Large intestine (tissue), 12 donors: ENCODE results near the gene MAPK6. TPM values are rescaled to one million over a fixed set of nuclear protein-coding genes. Genes with fewer than 3 reads are reported as not detected.

Source experiments
- DNase-seq, 2 donors: peaks; one replicate each; pipeline versions ENCODE4 v3.0.0 to v3.0.0-alpha.2; 2013
- H3K27ac ChIP-seq: one replicate; pipeline ENCODE4 v1.5.1; 2013; ENCODE audit warnings: low read length
- H3K27me3 ChIP-seq: 2 replicates; pipeline ENCODE4 v1.6.1; 2013; ENCODE audit warnings: low read length; ENCODE audit not compliant: control insufficient read depth, insufficient read depth
- H3K36me3 ChIP-seq: 2 replicates; pipeline ENCODE4 v1.6.1; 2013; ENCODE audit warnings: low read length; ENCODE audit not compliant: control insufficient read depth, insufficient read depth
- H3K4me1 ChIP-seq: one replicate; pipeline ENCODE4 v1.6.1; 2013; ENCODE audit warnings: low read length; ENCODE audit not compliant: control insufficient read depth, insufficient read depth
- H3K4me3 ChIP-seq: one replicate; pipeline ENCODE4 v1.5.1; 2013; ENCODE audit warnings: low read length
- H3K9me3 ChIP-seq: one replicate; pipeline ENCODE4 v1.6.1; 2013; ENCODE audit warnings: mild to moderate bottlenecking, low read depth, low read length, moderate library complexity; ENCODE audit not compliant: control insufficient read depth
- WGBS: methylation state at CpG from one replicate; pipeline ENCODE4 v1.1.5; 2013; ENCODE audit warnings: low lambda C conversion rate; ENCODE audit not compliant: insufficient coverage; 5-methylcytosine and 5-hydroxymethylcytosine counted together
- long read RNA-seq, 11 donors: transcript quantifications; one replicate each; lab custom pipeline, GENCODE V29; 2026
- polyA plus RNA-seq: library from polyadenylated mRNA; unstranded; fragments of 120-200 nt; gene quantifications from one replicate; pipeline ENCODE4 v1.2.1, GENCODE V29; 2013

MAPK6 gene
- 42.1 TPM for polyA plus RNA-seq
- long read RNA-seq, donor 1, full-length matches to known transcripts, result 8 of 8 reads
- long read RNA-seq, donor 1, partial matches to known transcripts, result 0 of 8 reads
- long read RNA-seq, donor 1, other reads (novel, unspliced or antisense), result 0 of 8 reads
- long read RNA-seq, donor 2, full-length matches to known transcripts, result 11 of 18 reads
- long read RNA-seq, donor 2, partial matches to known transcripts, result 7 of 18 reads
- long read RNA-seq, donor 2, other reads (novel, unspliced or antisense), result 0 of 18 reads
- long read RNA-seq, donor 3, result 0 reads
- long read RNA-seq, donor 4, full-length matches to known transcripts, result 2 of 2 reads
- long read RNA-seq, donor 4, partial matches to known transcripts, result 0 of 2 reads
- long read RNA-seq, donor 4, other reads (novel, unspliced or antisense), result 0 of 2 reads
- long read RNA-seq, donor 5, full-length matches to known transcripts, result 4 of 4 reads
- long read RNA-seq, donor 5, partial matches to known transcripts, result 0 of 4 reads
- long read RNA-seq, donor 5, other reads (novel, unspliced or antisense), result 0 of 4 reads
- long read RNA-seq, donor 6, full-length matches to known transcripts, result 9 of 9 reads
- long read RNA-seq, donor 6, partial matches to known transcripts, result 0 of 9 reads
- long read RNA-seq, donor 6, other reads (novel, unspliced or antisense), result 0 of 9 reads
- long read RNA-seq, donor 7, full-length matches to known transcripts, result 1 of 1 reads
- long read RNA-seq, donor 7, partial matches to known transcripts, result 0 of 1 reads
- long read RNA-seq, donor 7, other reads (novel, unspliced or antisense), result 0 of 1 reads
- long read RNA-seq, donor 8, full-length matches to known transcripts, result 10 of 24 reads
- long read RNA-seq, donor 8, partial matches to known transcripts, result 14 of 24 reads
- long read RNA-seq, donor 8, other reads (novel, unspliced or antisense), result 0 of 24 reads
- long read RNA-seq, donor 9, full-length matches to known transcripts, result 11 of 22 reads
- long read RNA-seq, donor 9, partial matches to known transcripts, result 11 of 22 reads
- long read RNA-seq, donor 9, other reads (novel, unspliced or antisense), result 0 of 22 reads
- long read RNA-seq, donor 10, full-length matches to known transcripts, result 7 of 7 reads
- long read RNA-seq, donor 10, partial matches to known transcripts, result 0 of 7 reads
- long read RNA-seq, donor 10, other reads (novel, unspliced or antisense), result 0 of 7 reads
- long read RNA-seq, donor 11, full-length matches to known transcripts, result 7 of 7 reads
- long read RNA-seq, donor 11, partial matches to known transcripts, result 0 of 7 reads
- long read RNA-seq, donor 11, other reads (novel, unspliced or antisense), result 0 of 7 reads

DNA sequence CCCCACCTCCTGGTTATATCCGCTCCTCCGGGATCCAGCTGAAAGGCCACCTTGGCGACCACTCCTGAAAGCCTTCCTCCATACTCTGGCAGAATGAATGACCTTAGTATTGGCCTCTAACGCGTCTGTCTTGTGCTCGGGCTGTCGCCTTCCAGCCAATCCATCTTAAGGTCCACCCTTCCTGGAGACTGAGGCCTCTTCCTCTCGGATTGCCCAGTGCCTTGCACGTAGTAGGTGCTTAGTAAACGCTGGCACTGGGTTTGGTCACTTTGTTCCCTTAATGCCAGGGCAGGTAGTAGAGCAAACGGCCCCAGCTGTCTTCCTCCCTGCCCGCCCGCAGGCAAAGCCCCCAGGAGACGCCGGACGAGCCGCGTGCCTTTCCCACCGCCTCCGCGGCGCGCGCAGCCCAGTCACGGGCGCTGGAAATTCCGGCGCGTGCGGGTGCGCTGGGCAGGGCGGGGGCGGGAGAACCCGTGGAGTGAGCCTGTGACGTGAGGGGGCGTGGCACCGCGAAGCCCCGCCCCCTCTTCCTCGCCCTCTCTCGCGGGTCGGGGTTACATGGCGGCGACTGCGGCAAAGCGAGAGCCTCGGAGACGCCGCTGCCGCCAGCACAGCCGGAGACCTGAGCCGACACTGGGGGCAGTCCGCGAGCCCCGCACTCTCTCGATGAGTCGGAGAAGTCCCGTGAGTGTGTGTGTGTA lies at the start of gene MAPK6:
Gene MAPK6, plus strand, starts transcription at position 527 of the 701 bp plus-strand sequence. CDS start 27,242 bp downstream, outside the sequence.
- Histone ChIP-seq H3K9me3 (no peaks in the 10 kb centered on the region), H3K27me3 (no peaks in the 10 kb centered on the region), H3K27ac (peak within 1 kb of the TSS; percentile 77), H3K4me1 (peaks cover 8% of the 10 kb centered on the region), H3K36me3 (no peaks in the 10 kb centered on the region), H3K4me3 (peak within 1 kb of the TSS; percentile 68)
- 40% methylated on average over 1 of the region's 59 CpGs for WGBS
- peak; percentile 95 to 96 for DNase-seq

DNA sequence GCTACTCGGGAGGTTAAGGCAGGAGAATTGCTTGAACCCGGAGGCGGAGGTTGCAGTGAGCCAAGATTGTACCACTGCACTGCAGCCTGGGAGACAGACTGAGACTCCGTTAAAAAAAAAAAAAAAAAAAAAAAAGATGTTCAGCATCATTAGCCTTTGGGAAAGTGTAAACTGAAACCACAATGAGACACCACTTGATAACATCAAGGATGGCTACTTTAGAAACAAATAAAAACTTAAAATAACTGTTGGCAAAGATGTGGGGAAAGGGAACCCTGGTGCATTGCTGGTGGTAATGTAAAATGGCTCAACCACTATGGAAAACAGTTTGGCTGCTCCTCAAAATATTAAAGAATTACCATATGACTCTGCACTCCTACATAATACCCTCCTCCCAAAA lies 49.3 kb upstream of the MAPK6 start:
- no peak overlapping the region for H3K4me3 ChIP-seq
- no peak overlapping the region for H3K27ac ChIP-seq
- no CpG with 5 or more reads among the region's 4 CpGs for WGBS
- peaks cover 12% of the 10 kb centered on the region for H3K9me3 ChIP-seq
- peaks cover 7% of the 10 kb centered on the region for H3K4me1 ChIP-seq
- DNase-seq, result no peak
- H3K27me3 ChIP-seq, result no peaks in the 10 kb centered on the region
- H3K36me3 ChIP-seq, result peaks cover 6% of the 10 kb centered on the region

DNA sequence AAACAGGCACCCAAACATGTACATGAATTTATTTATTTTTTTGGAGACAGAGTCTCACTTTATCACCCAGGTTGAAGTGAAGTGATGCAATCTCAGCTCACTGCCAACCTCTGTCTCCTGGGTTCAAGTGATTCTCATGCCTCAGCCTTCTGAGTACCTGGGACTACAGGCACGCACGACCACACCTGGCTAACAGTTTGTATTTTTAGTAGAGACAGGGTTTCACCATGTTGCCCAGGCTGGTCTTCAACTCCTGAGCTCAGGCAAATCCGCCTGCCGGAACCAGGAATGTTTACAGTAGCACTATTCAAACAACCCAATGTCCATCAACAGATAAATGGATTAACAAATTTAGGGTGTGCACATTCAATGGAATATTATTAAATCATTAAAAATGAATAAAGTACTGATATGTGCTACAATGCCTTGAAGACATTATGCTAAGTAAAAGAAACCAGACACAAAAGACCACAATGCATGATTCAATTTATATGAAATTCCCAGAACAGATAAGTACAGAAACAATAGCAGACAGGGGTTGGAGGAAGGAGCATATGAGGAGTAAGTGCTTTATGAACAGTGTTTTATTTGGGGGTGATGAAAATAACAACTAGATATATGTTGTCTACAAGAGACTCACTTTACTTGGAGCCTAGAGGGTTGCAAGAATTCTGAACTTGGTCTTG lies 48.7 kb upstream of the MAPK6 start:
- no peak for DNase-seq
- no CpG with 5 or more reads among the region's 4 CpGs for WGBS
- H3K27me3 ChIP-seq, result no peaks in the 10 kb centered on the region
- H3K36me3 ChIP-seq, result peaks cover 6% of the 10 kb centered on the region
- no peak overlapping the region for H3K27ac ChIP-seq
- H3K4me1 ChIP-seq, result peaks cover 7% of the 10 kb centered on the region
- H3K9me3 ChIP-seq, result peaks cover 12% of the 10 kb centered on the region
- peak overlapping the region; percentile 90 for H3K4me3 ChIP-seq

DNA sequence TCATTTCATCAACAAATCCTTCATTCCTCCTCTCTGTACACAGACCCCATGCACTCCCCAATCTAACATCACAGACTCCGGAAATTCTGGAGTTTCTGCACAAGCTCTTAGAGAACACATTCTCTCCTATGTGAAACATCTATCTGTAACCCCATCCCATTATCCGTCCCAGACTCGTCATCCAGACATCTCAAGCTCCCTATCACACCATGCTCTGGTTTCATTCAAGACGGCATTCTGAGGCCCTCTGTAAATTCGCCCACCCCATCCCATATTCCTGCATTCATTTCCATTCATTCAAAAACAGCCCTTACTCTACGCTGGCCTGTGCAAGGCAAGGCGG lies 48.0 kb upstream of the MAPK6 start:
- Histone ChIP-seq H3K27me3 (no peaks in the 10 kb centered on the region), H3K36me3 (peaks cover 2% of the 10 kb centered on the region), H3K9me3 (peaks cover 12% of the 10 kb centered on the region), H3K4me3 (peak overlapping the region; percentile 90), H3K27ac (peak overlapping the region; percentile 84), H3K4me1 (peaks cover 7% of the 10 kb centered on the region)
- WGBS, result 0% methylated on average over 2 of the region's 7 CpGs
- no peak for DNase-seq

DNA sequence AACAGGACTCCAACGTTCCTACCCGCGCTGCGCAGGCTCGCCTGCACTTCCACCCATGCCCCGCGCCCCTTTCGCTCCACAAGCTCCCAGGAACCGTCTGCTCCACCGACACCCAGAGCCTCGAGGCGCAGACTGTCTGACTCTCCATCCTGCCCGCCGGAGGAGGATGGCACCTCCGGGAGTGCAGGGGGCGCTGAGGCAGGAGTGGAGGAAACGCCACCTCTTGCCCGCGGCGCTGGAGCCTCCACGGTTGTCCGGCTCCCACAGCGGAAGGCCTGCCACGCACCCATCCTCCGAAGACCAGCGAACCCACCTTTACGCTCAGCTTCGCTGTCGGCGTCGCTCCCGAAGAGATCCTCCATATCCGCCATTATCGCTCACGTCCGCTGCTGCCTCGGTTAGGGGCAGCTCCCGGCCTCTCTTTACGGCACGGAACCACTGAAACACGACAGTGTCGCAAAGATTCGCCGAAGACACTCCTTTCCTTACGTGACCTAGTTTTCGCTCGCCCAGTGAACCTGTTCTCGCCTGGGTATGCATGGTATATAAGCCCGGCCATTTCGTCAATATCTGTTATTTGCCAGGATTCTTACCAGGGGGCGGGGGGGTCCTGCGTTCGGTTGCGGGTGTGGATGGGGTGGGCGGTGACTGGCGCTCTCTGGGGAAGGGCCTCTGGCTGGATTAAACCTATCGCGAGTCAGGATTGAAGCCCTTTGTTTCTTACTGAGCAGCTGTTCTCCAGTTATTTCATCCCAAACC lies 47.5 kb upstream of the MAPK6 start, which contains the start of gene LEO1:
Gene LEO1, minus strand, starts transcription at position 404 of the 759 bp plus-strand sequence. Its CDS starts 33 bp downstream, at position 371.
- Histone ChIP-seq H3K27ac (peak within 1 kb of the TSS; percentile 84), H3K4me3 (peak within 1 kb of the TSS; percentile 90), H3K27me3 (no peaks in the 10 kb centered on the region), H3K36me3 (no peaks in the 10 kb centered on the region), H3K9me3 (peaks cover 12% of the 10 kb centered on the region), H3K4me1 (peaks cover 7% of the 10 kb centered on the region)
- WGBS, result no CpG with 5 or more reads among the region's 58 CpGs
- peak; percentile 96 to 98 for DNase-seq

DNA sequence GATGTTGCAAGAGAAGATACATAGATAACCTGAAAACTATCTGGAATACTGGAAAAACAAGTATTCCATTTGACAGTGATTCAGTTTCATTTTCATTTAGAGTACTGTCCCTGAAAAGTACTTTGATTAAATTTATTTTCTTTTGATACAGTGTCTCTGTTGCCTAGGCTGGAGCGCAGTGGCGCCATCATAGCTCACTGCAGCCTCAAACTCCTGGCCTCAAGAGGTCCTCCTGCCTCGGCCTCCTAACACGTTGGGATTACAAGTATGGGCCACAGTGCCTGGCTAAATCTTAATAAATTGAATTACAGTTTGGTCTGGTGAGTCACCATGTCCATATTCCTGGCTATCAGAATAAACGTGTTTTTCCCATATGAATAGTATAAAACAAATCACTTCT lies 45.8 kb upstream of the MAPK6 start:
- no peak for DNase-seq
- Histone ChIP-seq H3K4me1 (peaks cover 7% of the 10 kb centered on the region), H3K27me3 (no peaks in the 10 kb centered on the region), H3K4me3 (no peak overlapping the region), H3K27ac (no peak overlapping the region), H3K9me3 (peaks cover 3% of the 10 kb centered on the region), H3K36me3 (no peaks in the 10 kb centered on the region)
- WGBS, result 100% methylated on average over 3 of the region's 5 CpGs

DNA sequence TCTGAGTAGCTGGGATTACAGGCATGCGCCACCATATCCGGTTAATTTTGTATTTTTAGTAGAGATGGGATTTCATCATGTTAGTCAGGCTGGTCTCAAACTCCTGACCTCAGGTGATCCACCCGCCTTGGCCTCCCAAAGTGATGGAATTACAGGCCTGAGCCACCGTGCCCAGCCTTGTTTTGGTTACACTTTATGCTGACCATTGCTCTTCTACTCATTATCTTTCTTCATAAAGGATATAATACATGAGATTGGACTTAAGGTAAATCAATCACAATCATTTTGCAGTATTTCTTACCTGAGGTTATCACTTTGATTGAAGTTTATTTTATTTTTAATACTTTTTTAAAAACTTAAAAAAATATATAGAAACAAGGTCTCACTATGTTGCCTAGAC lies 45.2 kb upstream of the MAPK6 start:
- Histone ChIP-seq H3K4me3 (no peak overlapping the region), H3K9me3 (no peaks in the 10 kb centered on the region), H3K27ac (no peak overlapping the region), H3K36me3 (no peaks in the 10 kb centered on the region), H3K4me1 (peaks cover 7% of the 10 kb centered on the region), H3K27me3 (no peaks in the 10 kb centered on the region)
- no CpG with 5 or more reads among the region's 4 CpGs for WGBS
- no peak for DNase-seq

DNA sequence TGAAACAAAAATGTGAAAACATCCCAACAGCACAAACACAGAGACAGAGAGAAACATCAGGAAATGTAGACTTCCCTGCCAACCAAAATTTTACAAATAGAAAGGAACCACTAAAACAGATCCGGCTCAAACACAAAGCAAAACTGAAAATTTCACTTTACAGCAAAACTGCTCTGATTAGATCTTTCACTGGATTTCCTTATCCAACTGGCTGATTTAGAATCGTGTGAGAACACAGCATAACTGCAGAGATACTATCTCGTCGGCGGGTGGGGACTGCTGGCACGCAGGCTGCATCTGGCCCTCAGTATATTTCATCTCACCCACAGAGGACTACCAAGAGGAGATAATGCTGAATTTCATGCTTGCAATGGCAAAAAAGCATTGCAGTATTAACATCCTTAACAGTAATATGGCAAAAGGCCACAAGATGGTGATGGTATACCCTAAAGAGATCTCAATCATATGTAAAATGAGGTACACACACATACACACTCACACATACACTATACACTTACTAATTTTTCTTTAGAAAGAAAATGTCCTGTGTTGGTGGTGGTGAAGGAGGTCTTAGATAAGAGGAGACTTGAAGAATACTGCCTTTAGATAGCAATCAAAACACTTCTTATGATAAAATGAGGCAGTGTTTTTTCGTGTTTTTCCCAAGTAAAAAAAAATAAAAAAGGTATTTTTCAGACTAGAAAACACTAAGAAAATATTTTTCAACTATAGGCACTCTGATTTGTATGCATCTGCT lies 36.8 kb upstream of the MAPK6 start:
- DNase-seq, result peak; percentile 24 to 47
- Histone ChIP-seq H3K27me3 (no peaks in the 10 kb centered on the region), H3K4me3 (no peak overlapping the region), H3K4me1 (peaks cover 7% of the 10 kb centered on the region), H3K27ac (no peak overlapping the region), H3K36me3 (no peaks in the 10 kb centered on the region), H3K9me3 (no peaks in the 10 kb centered on the region)
- 67% methylated on average over 1 of the region's 7 CpGs for WGBS
